Activated T-helper 1 cell treated with anti-CD3 and anti-CD28 coated beads, Interleukin-12 subunit alpha, Interleukin-12 subunit beta, Interleukin-2, Interleukin-4 antibody, amounts not matched to agents 30 ng/mL and 10 ng/mL and 1 ng/mL, durations not matched to agents 14 hours and 24 hours and 36 hours (primary cell): Measurements from ENCODE around the gene SWT1. TPM values are rescaled to one million over a fixed set of nuclear protein-coding genes. Genes with fewer than 3 reads are reported as not detected.
"Not testable (repeated sequence)": the region's sequence is repeated elsewhere in the genome, so short reads cannot be mapped to it uniquely, and the experiment has no call there.

ENCODE experiments used
- DNase-seq: peaks from one replicate; pipeline ENCODE4 v3.0.0; 2021; ENCODE audit warnings: low spot score
- H3K27ac Mint-ChIP-seq: one replicate; pipeline ENCODE4 v1.8.0; 2021; ENCODE audit warnings: mild to moderate bottlenecking, mixed read lengths
- H3K27me3 Mint-ChIP-seq: one replicate; pipeline ENCODE4 v1.8.0; 2022; ENCODE audit warnings: mild to moderate bottlenecking, moderate library complexity, mixed read lengths; ENCODE audit not compliant: insufficient read depth
- H3K36me3 Mint-ChIP-seq: one replicate; pipeline ENCODE4 v1.8.0; 2021; ENCODE audit warnings: low read depth, mixed read lengths
- H3K4me1 Mint-ChIP-seq: one replicate; pipeline ENCODE4 v1.8.0; 2021; ENCODE audit warnings: low read depth, mixed read lengths
- H3K4me3 Mint-ChIP-seq: one replicate; pipeline ENCODE4 v1.8.0; 2021; ENCODE audit warnings: mild to moderate bottlenecking, moderate library complexity, mixed read lengths
- H3K9me3 Mint-ChIP-seq: one replicate; pipeline ENCODE4 v1.8.0; 2021; ENCODE audit warnings: mixed read lengths
- intact Hi-C: fragments of 100-400 bp; cut with micrococcal nuclease; formaldehyde crosslinking; loops from one replicate; pipeline ENCODE4 v1.15.1; 2024
- total RNA-seq: library from RNA; stranded (reverse); gene quantifications from 2 replicates; pipeline ENCODE4 v1.2.3, GENCODE V29; 2022

The SWT1 gene
- total RNA-seq, 1 donor from 2014 or later = 2.3 TPM

DNA sequence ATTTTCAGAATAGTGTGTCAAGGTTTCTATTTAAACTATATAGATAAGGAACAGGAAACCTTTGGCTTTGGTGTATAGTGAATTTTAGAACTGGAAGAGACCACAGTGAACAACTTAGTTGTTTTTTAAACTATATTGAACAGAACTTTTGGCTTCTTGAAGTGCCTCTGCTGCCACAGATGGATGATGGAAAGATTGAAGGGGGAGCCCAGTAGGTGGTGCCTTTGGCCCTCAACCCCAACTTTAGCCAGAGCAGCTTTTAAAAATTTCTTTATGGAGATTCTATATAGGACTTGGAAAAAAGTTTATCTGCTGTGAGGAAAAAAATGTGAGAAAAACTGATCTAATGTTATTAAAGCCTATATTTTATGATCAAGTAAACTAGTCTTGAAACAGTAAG, 50.2 kb downstream of the SWT1 start:
- DNase-seq = no peak
- Mint-ChIP-seq H3K4me1 (no peaks in the 10 kb centered on the region), H3K36me3 (no peaks in the 10 kb centered on the region), H3K4me3 (no peak overlapping the region), H3K9me3 (peaks cover 12% of the 10 kb centered on the region), H3K27ac (no peak overlapping the region), H3K27me3 (no peaks in the 10 kb centered on the region)
- intact Hi-C loops = no loop called here

DNA sequence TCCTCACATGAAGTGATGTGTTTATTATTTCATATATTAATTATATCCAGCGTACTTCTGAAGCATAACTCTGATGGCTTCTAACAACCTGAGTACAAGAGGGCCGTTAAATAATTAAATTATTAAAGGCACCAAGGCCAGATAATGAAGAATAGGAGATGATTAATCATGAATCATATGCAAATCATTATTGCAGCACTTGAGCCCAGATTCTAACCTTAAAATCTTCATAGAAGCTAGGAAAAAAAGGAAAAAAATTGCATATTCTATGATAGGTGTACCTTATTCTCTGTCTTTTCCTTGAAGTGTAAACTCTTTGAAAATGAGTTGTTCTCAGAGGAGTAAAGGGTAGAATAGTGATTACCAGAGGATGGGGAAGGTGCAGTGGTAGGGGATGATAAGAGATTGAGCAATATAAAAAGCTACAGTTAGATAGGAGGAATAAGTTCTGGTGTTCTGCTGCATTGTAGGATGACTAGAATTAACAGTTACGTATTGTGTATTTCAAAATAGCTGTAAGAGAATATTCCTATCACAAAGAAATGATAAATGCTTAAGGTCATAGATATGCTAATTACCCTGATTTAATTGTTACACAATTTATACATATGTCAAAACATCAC, 51.1 kb downstream of the SWT1 start:
- H3K36me3 Mint-ChIP-seq = no peaks in the 10 kb centered on the region
- H3K4me3 Mint-ChIP-seq = no peak overlapping the region
- no peaks in the 10 kb centered on the region for H3K27me3 Mint-ChIP-seq
- H3K4me1 Mint-ChIP-seq = no peaks in the 10 kb centered on the region
- intact Hi-C loops = no loop called here
- peaks cover 15% of the 10 kb centered on the region for H3K9me3 Mint-ChIP-seq
- no peak for DNase-seq
- no peak overlapping the region for H3K27ac Mint-ChIP-seq

DNA sequence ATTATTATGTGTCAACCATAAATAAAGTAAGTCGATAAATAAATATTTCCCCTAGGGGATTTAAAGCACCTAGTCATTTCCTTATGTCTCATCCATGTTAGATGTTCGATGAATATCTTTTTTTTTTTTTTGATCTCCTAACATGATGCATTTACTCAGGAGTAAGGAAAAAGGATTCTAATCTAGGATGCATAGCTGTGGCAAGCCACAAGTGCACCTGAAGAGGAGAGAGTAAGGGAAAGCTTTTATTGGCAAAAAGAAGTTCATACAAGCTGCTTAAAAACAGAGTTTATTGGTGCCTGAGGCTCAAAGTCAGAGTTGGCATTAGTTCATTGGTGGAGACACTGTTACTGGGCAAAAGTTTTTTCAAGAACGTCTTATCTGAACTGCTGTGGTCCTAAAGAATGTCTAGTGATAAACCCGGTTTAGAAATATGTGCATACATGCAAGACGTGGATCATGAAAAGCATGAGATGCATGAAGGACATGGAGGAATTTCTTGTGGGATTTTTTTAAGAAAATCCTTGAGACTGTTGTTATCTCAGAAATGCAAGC, 51.7 kb downstream of the SWT1 start:
- Mint-ChIP-seq H3K4me1 (no peaks in the 10 kb centered on the region), H3K27ac (no peak overlapping the region), H3K36me3 (no peaks in the 10 kb centered on the region), H3K27me3 (no peaks in the 10 kb centered on the region), H3K4me3 (no peak overlapping the region), H3K9me3 (peaks cover 15% of the 10 kb centered on the region)
- intact Hi-C loops = no loop called here
- DNase-seq = no peak

DNA sequence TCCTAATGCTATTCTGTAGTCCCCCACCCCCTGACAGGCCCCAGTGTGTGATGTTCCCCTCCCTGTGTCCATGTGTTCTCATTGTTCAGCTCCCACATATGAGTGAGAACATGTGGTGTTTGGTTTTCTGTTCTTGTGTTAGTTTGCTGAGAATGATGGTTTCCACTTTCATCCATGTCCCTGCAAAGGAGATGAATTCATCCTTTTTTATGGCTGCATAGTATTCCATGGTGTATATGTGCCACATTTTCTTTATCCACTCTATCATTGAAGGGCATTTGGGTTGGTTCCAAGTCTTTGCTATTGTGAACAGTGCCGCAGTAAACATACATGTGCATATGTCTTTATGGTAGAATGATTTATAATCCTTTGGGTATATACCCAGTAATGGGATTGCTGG, 52.4 kb downstream of the SWT1 start:
- H3K4me3 Mint-ChIP-seq, H3K36me3 Mint-ChIP-seq, H3K4me1 Mint-ChIP-seq, DNase-seq, H3K27me3 Mint-ChIP-seq, intact Hi-C loops, H3K27ac Mint-ChIP-seq: not testable (repeated sequence)
- H3K9me3 Mint-ChIP-seq = peaks cover 19% of the 10 kb centered on the region

DNA sequence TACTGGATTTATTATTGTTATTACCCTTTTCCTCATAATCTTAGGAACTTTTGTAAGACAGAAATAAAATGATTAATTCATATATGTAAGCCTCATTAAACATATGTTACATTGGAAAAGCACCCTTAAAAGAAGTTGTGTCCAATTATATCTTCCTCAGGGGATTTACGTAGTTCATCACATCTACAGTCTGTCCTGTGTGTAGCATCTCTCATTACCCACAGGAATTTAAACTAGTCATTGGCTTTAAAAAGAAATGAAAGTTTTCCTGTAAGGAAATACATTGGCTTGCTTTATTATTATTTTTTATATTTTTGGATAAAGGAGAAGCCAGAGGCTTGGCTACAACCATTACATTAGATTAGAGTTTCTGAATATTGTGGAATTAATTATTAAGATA, 56.1 kb downstream of the SWT1 start:
- no peaks in the 10 kb centered on the region for H3K4me1 Mint-ChIP-seq
- no peak overlapping the region for H3K27ac Mint-ChIP-seq
- peaks cover 19% of the 10 kb centered on the region for H3K9me3 Mint-ChIP-seq
- intact Hi-C loops = no loop called here
- no peak for DNase-seq
- no peak overlapping the region for H3K4me3 Mint-ChIP-seq
- no peaks in the 10 kb centered on the region for H3K27me3 Mint-ChIP-seq
- no peaks in the 10 kb centered on the region for H3K36me3 Mint-ChIP-seq

DNA sequence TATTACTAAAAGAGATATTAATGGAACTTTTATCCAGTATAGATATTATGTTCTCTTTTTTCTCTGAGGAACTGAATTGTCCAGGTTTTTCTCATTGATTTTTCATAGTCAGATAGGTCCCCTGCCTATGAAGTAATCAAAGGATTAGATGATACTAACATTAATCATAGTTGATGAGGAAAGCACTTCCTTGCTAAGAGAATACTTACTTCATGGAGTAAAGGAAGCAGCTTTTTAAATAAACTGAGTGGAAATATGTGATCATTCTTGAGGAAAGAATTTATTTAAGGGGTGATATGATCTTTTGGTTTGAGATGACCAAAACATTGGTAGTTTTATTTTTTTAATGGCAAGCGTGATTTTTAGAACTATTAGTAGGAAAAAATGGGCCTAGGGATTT, 58.9 kb downstream of the SWT1 start:
- Mint-ChIP-seq H3K27me3 (no peaks in the 10 kb centered on the region), H3K4me1 (no peaks in the 10 kb centered on the region), H3K27ac (no peak overlapping the region), H3K4me3 (no peak overlapping the region), H3K9me3 (peaks cover 10% of the 10 kb centered on the region), H3K36me3 (no peaks in the 10 kb centered on the region)
- no peak for DNase-seq
- intact Hi-C loops = no loop called here

DNA sequence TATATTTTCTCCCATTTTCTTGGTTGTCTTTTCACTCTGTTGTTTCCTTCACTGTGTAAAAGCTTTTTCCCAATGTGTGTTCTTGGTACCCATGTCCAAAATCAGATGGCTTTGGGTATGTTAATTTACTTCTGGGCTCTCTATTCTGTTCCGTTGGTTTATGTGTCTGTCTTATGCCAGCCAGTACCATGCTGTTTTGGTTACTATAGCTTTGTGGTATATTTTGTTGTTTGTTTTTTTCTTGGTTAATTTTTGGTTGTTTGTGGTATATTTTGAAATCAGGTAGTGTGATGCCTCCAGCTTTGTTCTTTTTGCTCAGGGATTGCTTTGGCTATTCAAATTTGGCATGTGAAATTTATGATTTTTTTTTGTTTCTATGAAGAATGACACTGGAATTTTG, 67.2 kb downstream of the SWT1 start:
- Mint-ChIP-seq H3K4me3 (no peak overlapping the region), H3K27ac (no peak overlapping the region)

DNA sequence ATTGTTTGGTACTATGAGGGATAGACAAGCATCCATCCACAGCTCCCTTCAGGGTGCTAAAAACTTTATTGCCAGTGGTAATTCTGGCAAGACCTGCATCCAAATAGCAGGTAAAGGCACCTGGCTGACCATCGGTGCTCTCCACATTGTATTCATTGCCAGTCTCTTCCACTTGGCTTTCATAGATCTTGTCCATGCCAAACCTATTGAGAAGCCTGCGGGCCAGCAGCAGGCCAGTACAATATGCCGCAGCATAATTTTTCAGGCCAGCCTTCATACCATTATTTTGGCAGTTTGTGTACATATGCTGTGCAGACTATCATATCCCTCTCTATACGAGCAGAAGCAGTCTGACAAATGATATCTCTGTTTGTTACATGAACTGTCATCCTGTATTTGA, 70.2 kb downstream of the SWT1 start:
- Mint-ChIP-seq H3K27me3 (no peaks in the 10 kb centered on the region), H3K4me3 (no peak overlapping the region), H3K36me3 (peaks cover 12% of the 10 kb centered on the region), H3K27ac (no peak overlapping the region), H3K9me3 (peaks cover 12% of the 10 kb centered on the region), H3K4me1 (no peaks in the 10 kb centered on the region)
- intact Hi-C loops = no loop called here
- DNase-seq = no peak

More for the DNA sequence above, 67.2 kb downstream of the SWT1 start:
- Mint-ChIP-seq H3K27me3 (no peaks in the 10 kb centered on the region), H3K4me1 (no peaks in the 10 kb centered on the region), H3K36me3 (peaks cover 11% of the 10 kb centered on the region), H3K9me3 (peaks cover 12% of the 10 kb centered on the region)
- intact Hi-C loops = no loop called here
- DNase-seq = no peak

DNA sequence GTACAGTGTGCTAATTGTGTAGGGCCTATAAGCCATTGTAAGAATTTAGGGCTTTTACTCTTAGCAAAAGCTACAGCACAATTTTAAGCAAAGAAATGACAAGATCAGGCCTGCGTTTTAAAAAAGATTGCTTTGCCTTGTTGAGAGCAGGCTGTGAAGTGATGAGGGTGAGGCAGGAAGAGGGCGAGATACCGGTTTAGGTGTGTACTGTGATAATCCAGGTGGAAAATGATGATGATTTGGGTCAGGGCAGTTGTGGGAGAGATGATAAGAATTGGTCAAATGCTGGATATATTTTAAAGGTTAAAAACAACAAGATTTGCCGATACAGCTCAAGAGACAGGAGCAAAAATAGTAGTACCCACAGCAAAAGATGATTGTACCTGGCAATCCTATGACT, 72.0 kb downstream of the SWT1 start:
- Mint-ChIP-seq H3K27me3 (no peaks in the 10 kb centered on the region), H3K9me3 (peaks cover 11% of the 10 kb centered on the region), H3K36me3 (peaks cover 6% of the 10 kb centered on the region), H3K27ac (no peak overlapping the region), H3K4me1 (no peaks in the 10 kb centered on the region), H3K4me3 (no peak overlapping the region)
- intact Hi-C loops = no loop called here
- DNase-seq = no peak

DNA sequence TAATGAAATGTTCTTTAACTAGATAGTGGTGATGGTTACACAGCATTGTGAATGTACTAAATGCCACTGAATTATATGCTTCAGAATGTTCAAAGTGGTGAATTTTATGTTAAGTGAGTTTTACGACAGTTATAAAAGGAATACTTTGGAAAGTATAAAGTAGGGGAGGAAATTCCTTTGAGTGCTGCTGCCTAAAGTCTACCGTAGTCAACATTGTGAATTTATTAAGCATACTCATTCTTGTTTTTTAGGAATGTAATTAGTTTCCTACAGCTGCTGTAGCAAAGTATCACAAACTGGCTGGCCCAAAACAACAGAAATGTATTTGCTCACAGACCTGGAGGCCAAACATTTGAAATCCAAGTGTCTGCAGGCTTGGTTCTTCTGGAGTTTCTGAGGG, 73.0 kb downstream of the SWT1 start:
- Mint-ChIP-seq H3K4me3 (no peak overlapping the region), H3K36me3 (peaks cover 2% of the 10 kb centered on the region), H3K27me3 (no peaks in the 10 kb centered on the region), H3K9me3 (peaks cover 1% of the 10 kb centered on the region), H3K27ac (no peak overlapping the region), H3K4me1 (no peaks in the 10 kb centered on the region)
- intact Hi-C loops = no loop called here
- no peak for DNase-seq

DNA sequence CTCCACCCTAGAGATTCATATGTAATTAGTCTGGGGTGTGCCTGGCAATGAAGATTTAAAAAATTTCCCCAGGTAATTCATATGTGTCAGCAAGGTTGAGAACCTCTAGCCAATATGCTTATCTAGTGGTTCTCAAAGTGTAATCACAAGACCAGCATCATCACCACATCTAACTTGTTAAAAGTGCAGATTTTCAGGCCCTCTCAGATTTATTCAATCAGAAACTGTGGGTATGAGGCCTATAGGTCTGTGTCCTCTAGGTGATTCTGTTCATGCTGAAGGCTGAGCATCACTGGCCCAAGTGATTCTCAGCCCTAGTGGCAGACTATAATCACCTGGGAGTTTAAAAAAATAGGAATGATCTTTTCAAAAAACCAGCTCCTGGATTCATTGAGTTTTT, 75.9 kb downstream of the SWT1 start:
- no peak overlapping the region for H3K27ac Mint-ChIP-seq
- no peaks in the 10 kb centered on the region for H3K4me1 Mint-ChIP-seq
- peaks cover 3% of the 10 kb centered on the region for H3K36me3 Mint-ChIP-seq
- peaks cover 7% of the 10 kb centered on the region for H3K9me3 Mint-ChIP-seq
- H3K4me3 Mint-ChIP-seq = no peak overlapping the region
- intact Hi-C loops = no loop called here
- DNase-seq = no peak
- H3K27me3 Mint-ChIP-seq = peaks cover 4% of the 10 kb centered on the region

DNA sequence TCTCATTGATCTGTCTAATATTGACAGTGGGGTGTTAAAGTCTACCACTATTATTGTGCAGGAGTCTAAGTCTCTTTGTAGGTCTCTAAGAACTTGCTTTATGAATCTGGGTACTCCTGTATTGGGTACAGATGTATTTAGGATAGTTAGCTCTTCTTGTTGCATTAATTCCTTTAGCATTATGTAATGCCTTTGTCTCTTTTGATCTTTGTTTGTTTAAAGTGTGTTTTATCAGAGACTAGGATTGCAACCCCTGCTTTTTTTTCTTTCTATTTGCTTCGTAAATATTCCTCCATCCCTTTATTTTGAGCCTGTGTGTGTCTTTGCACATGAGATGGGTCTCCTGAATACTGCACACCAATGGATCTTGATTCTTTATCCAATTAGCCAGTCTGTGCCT, 77.2 kb downstream of the SWT1 start:
- H3K9me3 Mint-ChIP-seq, intact Hi-C loops, H3K27me3 Mint-ChIP-seq, H3K27ac Mint-ChIP-seq, DNase-seq, H3K4me3 Mint-ChIP-seq, H3K4me1 Mint-ChIP-seq, H3K36me3 Mint-ChIP-seq: not testable (repeated sequence)

DNA sequence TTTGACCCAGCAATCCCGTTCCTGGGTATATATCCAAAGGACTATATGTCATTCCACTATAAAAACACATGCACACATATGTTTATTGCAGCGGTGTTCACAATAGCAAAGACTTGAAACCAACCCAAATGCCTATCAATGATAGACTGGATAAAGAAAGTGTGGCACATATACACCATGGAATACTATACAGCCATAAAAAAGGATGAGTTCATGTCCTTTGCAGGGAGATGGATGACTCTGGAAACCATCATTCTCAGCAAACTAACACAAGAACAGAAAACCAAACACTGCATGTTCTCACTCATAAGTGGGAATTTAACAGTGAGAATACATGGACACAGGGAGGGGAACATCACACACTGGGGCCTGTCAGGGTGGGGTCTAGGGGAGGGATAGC, 80.2 kb downstream of the SWT1 start:
- peaks cover 15% of the 10 kb centered on the region for H3K4me1 Mint-ChIP-seq
- H3K27ac Mint-ChIP-seq, H3K9me3 Mint-ChIP-seq, H3K36me3 Mint-ChIP-seq, H3K27me3 Mint-ChIP-seq, intact Hi-C loops, DNase-seq, H3K4me3 Mint-ChIP-seq: not testable (repeated sequence)

DNA sequence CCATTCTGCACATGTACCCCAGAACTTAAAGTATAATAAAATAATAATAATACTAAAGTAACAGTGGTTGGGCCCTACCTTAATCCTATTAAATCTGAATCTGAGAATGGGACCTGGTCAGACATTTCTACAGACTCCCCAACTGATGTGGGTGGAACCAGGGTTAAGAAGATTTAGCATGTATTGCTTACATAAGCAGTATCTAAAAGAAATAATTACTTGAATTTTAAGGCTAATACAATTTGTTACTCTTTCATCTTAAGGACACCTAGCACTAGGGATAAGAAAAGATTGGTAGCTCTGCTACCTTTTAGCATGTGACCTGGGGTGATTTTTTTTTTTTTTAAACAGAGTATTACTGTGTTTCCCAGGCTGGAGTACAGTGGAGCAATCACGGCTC, 80.7 kb downstream of the SWT1 start:
- Mint-ChIP-seq H3K4me3 (no peak overlapping the region), H3K36me3 (peaks cover 2% of the 10 kb centered on the region), H3K27ac (no peak overlapping the region), H3K4me1 (peaks cover 15% of the 10 kb centered on the region), H3K27me3 (peaks cover 4% of the 10 kb centered on the region), H3K9me3 (peaks cover 7% of the 10 kb centered on the region)
- intact Hi-C loops = loop anchor here (1.0 kb wide), 1 partner anchor 433 kb away; no protein-coding TSS in a partner anchor
- DNase-seq = no peak
